MM.1S (cell line): ENCODE measurements around the gene TAP1.

Source experiments
- DNase-seq: peaks from one replicate; pipeline ENCODE4 v3.0.0-alpha.2; 2015
- H2AFZ ChIP-seq: fragments of 300-600 bp; sonication (generic); 2 replicates; pipeline ENCODE4 v1.6.0; 2016; ENCODE audit warnings: antibody characterized with exemption, low read length
- H3F3A ChIP-seq: fragments of 300-600 bp; sonication (generic); 2 replicates; pipeline ENCODE4 v1.6.1; 2016; ENCODE audit warnings: mild to moderate bottlenecking, antibody characterized with exemption, low read length, moderate library complexity, mixed read lengths; ENCODE audit not compliant: insufficient read depth
- H3K27ac ChIP-seq: fragments of 300-600 bp; sonication (generic); 2 replicates; pipeline ENCODE4 v1.5.1; 2016; ENCODE audit warnings: mild to moderate bottlenecking, low read length
- H3K27me3 ChIP-seq: fragments of 300-600 bp; sonication (generic); replicated peaks from 2 replicates; pipeline ENCODE4 v1.6.0; 2016; ENCODE audit warnings: low read length; ENCODE audit not compliant: insufficient read depth
- H3K36me3 ChIP-seq: fragments of 300-600 bp; sonication (generic); replicated peaks from 2 replicates; pipeline ENCODE4 v1.6.1; 2016; ENCODE audit warnings: mild to moderate bottlenecking, low read length, mixed read lengths; ENCODE audit not compliant: insufficient read depth
- H3K4me1 ChIP-seq: fragments of 300-600 bp; sonication (generic); 2 replicates; pipeline ENCODE4 v1.6.1; 2016; ENCODE audit warnings: low read length, mixed read lengths
- H3K4me2 ChIP-seq: fragments of 300-600 bp; sonication (generic); 2 replicates; pipeline ENCODE4 v1.6.0; 2016; ENCODE audit warnings: low read depth, low read length
- H3K4me3 ChIP-seq: fragments of 300-600 bp; sonication (generic); 2 replicates; pipeline ENCODE4 v1.5.1; 2016; ENCODE audit warnings: low read length, mixed read lengths
- H3K79me2 ChIP-seq: fragments of 300-600 bp; sonication (generic); 2 replicates; pipeline ENCODE4 v1.6.1; 2016; ENCODE audit warnings: mixed run types, low read length, mixed read lengths
- H3K9ac ChIP-seq: fragments of 300-600 bp; sonication (generic); 2 replicates; pipeline ENCODE4 v1.6.1; 2016; ENCODE audit warnings: low read length, mixed read lengths
- H3K9me2 ChIP-seq: fragments of 300-600 bp; sonication (generic); replicated peaks from 2 replicates; pipeline ENCODE4 v1.6.1; 2016; ENCODE audit warnings: mild to moderate bottlenecking, low read length, mixed read lengths; ENCODE audit not compliant: insufficient read depth
- H3K9me3 ChIP-seq: fragments of 300-600 bp; sonication (generic); replicated peaks from 2 replicates; pipeline ENCODE4 v1.6.1; 2016; ENCODE audit warnings: mild to moderate bottlenecking, low read length, mixed read lengths; ENCODE audit not compliant: insufficient read depth
- H4K20me1 ChIP-seq: fragments of 300-600 bp; sonication (generic); 2 replicates; pipeline ENCODE4 v1.6.1; 2016; ENCODE audit warnings: mild to moderate bottlenecking, low read length, moderate library complexity, mixed read lengths; ENCODE audit not compliant: insufficient read depth
- CTCF ChIP-seq: fragments of 300-600 bp; sonication (generic); IDR thresholded peaks from 2 replicates; pipeline ENCODE4 v1.5.1; 2016; ENCODE audit warnings: antibody characterized with exemption, low read length, mixed read lengths
- EZH2 ChIP-seq: fragments of 300-600 bp; sonication (generic); optimal IDR thresholded peaks from 2 replicates; pipeline ENCODE3; 2017; ENCODE audit warnings: low read depth, mild to moderate bottlenecking, antibody characterized with exemption, low read length, mixed read lengths
- EZH2phosphoT487 ChIP-seq: fragments of 300-600 bp; sonication (generic); IDR thresholded peaks from 2 replicates; pipeline ENCODE4 v1.6.1; 2018; ENCODE audit warnings: antibody characterized with exemption, low read length

Gene TAP1

GRCh38 chr6:32840604-32841246 lies 12.8 kb downstream of the TAP1 start:
- Histone ChIP-seq H3K27ac (no peak overlapping the region), H4K20me1 (no peaks in the 10 kb centered on the region), H3K4me1 (peaks cover 25% of the 10 kb centered on the region), H3K27me3 (no peaks in the 10 kb centered on the region), H3K4me2 (no peak overlapping the region), H2AFZ (no peak overlapping the region), H3K9ac (no peak overlapping the region), H3F3A (peaks cover 20% of the 10 kb centered on the region), H3K4me3 (no peak overlapping the region), H3K36me3 (no peaks in the 10 kb centered on the region), H3K9me3 (no peaks in the 10 kb centered on the region), H3K9me2 (no peaks in the 10 kb centered on the region), H3K79me2 (peaks cover 42% of the 10 kb centered on the region)
- no peak for TF ChIP-seq CTCF
- TF ChIP-seq EZH2phosphoT487 = no peak
- no peak for TF ChIP-seq EZH2
- DNase-seq = no peak

GRCh38 chr6:32839356-32839755 lies 14.1 kb downstream of the TAP1 start:
- H3K27ac ChIP-seq = no peak overlapping the region
- no peak overlapping the region for H3K4me3 ChIP-seq
- H4K20me1 ChIP-seq = no peaks in the 10 kb centered on the region
- H3K4me2 ChIP-seq = no peak overlapping the region
- no peak for DNase-seq
- no peaks in the 10 kb centered on the region for H3K9me2 ChIP-seq
- peaks cover 42% of the 10 kb centered on the region for H3K79me2 ChIP-seq
- H3K36me3 ChIP-seq = no peaks in the 10 kb centered on the region
- no peak overlapping the region for H3K9ac ChIP-seq
- H3K27me3 ChIP-seq = no peaks in the 10 kb centered on the region
- peaks cover 9% of the 10 kb centered on the region; the same call in 1 of the 2 replicates for H3F3A ChIP-seq
- TF ChIP-seq EZH2phosphoT487 = no peak
- no peak for TF ChIP-seq EZH2
- no peak for TF ChIP-seq CTCF
- peaks cover 19% of the 10 kb centered on the region for H3K4me1 ChIP-seq
- no peaks in the 10 kb centered on the region for H3K9me3 ChIP-seq
- H2AFZ ChIP-seq = no peak overlapping the region

DNA sequence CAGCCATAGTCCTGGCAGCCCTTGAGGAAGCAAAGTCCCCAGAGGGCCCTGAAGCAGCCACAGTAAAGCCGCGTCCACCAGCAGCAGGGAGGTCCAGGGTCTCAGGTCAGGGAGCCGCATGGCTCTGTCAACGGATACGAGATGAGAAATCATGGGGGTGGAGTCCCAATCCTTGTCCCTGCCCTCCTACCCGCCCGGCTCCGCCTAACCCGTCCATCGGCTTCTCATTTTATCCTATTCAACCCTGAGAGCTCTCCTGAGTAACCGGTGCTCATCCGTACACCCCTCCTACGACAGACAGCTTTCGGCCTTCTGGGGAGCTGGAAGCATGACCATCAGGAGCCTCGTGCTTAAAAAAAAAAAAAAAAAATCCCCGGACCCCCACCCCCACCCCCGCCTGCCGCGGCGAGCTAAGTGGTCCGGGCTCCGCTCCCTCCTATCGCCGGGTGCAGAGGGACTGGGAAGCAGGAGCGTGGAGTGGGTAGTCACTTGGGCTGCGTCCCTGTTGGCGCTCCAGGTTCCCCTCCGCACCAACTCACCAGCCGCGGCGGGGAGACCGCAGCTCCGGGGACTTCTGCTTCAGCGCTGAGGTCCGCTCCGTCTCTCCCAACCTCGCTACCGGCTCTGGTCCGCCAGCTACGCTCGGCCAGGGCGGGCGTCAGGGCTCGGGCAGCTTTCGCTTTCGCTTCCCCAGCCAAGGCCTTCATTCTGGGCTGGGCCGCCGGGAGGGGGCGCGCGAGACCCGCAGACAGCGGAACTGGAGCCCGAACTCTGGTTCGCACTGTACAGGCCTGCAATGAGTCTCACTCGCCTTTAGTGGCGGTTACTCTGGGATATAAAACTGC lies 15.2 kb downstream of the TAP1 start, which contains the start of gene TAP2:
Gene TAP2, minus strand, starts transcription at position 626 of the 845 bp plus-strand sequence. Its CDS starts 506 bp downstream, at position 120.
- peaks cover 33% of the 10 kb centered on the region for H3K79me2 ChIP-seq
- peak within 1 kb of the TSS; percentile 60; the same call in 1 of the 2 replicates for H3K27ac ChIP-seq
- TF ChIP-seq EZH2phosphoT487 (no peak), CTCF (peak; percentile 92), EZH2 (no peak)
- peak within 1 kb of the TSS; percentile 73 for H2AFZ ChIP-seq
- no peaks in the 10 kb centered on the region for H3K27me3 ChIP-seq
- H3F3A ChIP-seq = peaks cover 4% of the 10 kb centered on the region; the same call in 1 of the 2 replicates
- DNase-seq = peak; percentile 93
- no peaks in the 10 kb centered on the region for H4K20me1 ChIP-seq
- no peaks in the 10 kb centered on the region for H3K9me3 ChIP-seq
- no peaks in the 10 kb centered on the region for H3K36me3 ChIP-seq
- H3K4me2 ChIP-seq = peak within 1 kb of the TSS; percentile 88
- H3K4me1 ChIP-seq = peaks cover 18% of the 10 kb centered on the region
- peak within 1 kb of the TSS; percentile 73 for H3K9ac ChIP-seq
- H3K4me3 ChIP-seq = peak within 1 kb of the TSS; percentile 74
- H3K9me2 ChIP-seq = no peaks in the 10 kb centered on the region
